SK-N-SH treated with all-trans-retinoic acid at 6 μM for 48 hours (cell line): Measurements from ENCODE around the gene NMUR1.

Experiments
- ATAC-seq: fragments of 200-7000 bp; cut with Tn5 transposase; 3 replicates; pipeline ENCODE4 v1.9.1; 2020; ENCODE audit warnings: mild to moderate bottlenecking, moderate library complexity
- ARNTL ChIP-seq: fragments of 450-650 bp; formaldehyde crosslinking; IDR thresholded peaks from 2 replicates; pipeline ENCODE4 v1.5.0; 2020; ENCODE audit warnings: low read depth, mild to moderate bottlenecking, moderate library complexity, borderline replicate concordance
- BACH2 ChIP-seq: fragments of 250-450 bp; sonication (Bioruptor Pico); IDR thresholded peaks from 2 replicates; pipeline ENCODE4 v1.9.0; 2021; ENCODE audit warnings: mild to moderate bottlenecking, borderline replicate concordance
- CREB5 ChIP-seq: fragments of 250-450 bp; sonication (Bioruptor Pico); IDR thresholded peaks from 2 replicates; pipeline ENCODE4 v1.5.1; 2020; ENCODE audit warnings: low read depth, mild to moderate bottlenecking, moderate library complexity
- CSDC2 ChIP-seq: fragments of 250-450 bp; sonication (Bioruptor Pico); IDR thresholded peaks from 2 replicates; pipeline ENCODE4 v1.5.0; 2020; ENCODE audit warnings: mild to moderate bottlenecking, moderate library complexity
- CSRNP3 ChIP-seq: fragments of 250-450 bp; sonication (Bioruptor Pico); IDR thresholded peaks from 2 replicates; pipeline ENCODE4 v1.5.1; 2021; ENCODE audit warnings: mild to moderate bottlenecking, moderate library complexity
- ESRRG ChIP-seq: fragments of 250-450 bp; sonication (Bioruptor Pico); IDR thresholded peaks from 2 replicates; pipeline ENCODE4 v1.6.1; 2021; ENCODE audit warnings: mild to moderate bottlenecking
- GLIS3 ChIP-seq: fragments of 250-450 bp; sonication (Bioruptor Pico); IDR thresholded peaks from 2 replicates; pipeline ENCODE4 v1.5.0; 2020; ENCODE audit warnings: mild to moderate bottlenecking, moderate library complexity
- ISL1 ChIP-seq: fragments of 250-450 bp; sonication (Bioruptor Pico); IDR thresholded peaks from 2 replicates; pipeline ENCODE4 v2.1.2; 2022; ENCODE audit warnings: mild to moderate bottlenecking, moderate library complexity
- OSR1 ChIP-seq: fragments of 250-450 bp; sonication (Bioruptor Pico); IDR thresholded peaks from 2 replicates; pipeline ENCODE4 v1.8.0; 2022; ENCODE audit warnings: moderate library complexity, mild to moderate bottlenecking, inconsistent platforms
- PATZ1 ChIP-seq: fragments of 250-450 bp; sonication (Bioruptor Pico); IDR thresholded peaks from 2 replicates; pipeline ENCODE4 v1.8.0; 2020; ENCODE audit warnings: mild to moderate bottlenecking, moderate library complexity, borderline replicate concordance
- PPARA ChIP-seq: fragments of 250-450 bp; sonication (Bioruptor Pico); IDR thresholded peaks from 2 replicates; pipeline ENCODE4 v1.5.0; 2020; ENCODE audit warnings: mild to moderate bottlenecking, borderline replicate concordance
- RARB ChIP-seq: fragments of 250-450 bp; sonication (Bioruptor Pico); IDR thresholded peaks from 2 replicates; pipeline ENCODE4 v1.8.0; 2021; ENCODE audit warnings: mild to moderate bottlenecking, moderate library complexity
- SNAI2 ChIP-seq: fragments of 250-450 bp; sonication (Bioruptor Pico); IDR thresholded peaks from 2 replicates; pipeline ENCODE4 v1.5.0; 2020; ENCODE audit warnings: mild to moderate bottlenecking, moderate library complexity
- TCF4 ChIP-seq: fragments of 250-450 bp; sonication (Bioruptor Pico); IDR thresholded peaks from 2 replicates; pipeline ENCODE4 v1.8.0; 2021; ENCODE audit warnings: mild to moderate bottlenecking, moderate library complexity, borderline replicate concordance
- TOX ChIP-seq: fragments of 250-450 bp; sonication (Bioruptor Pico); IDR thresholded peaks from 2 replicates; pipeline ENCODE4 v1.8.0; 2021; ENCODE audit warnings: mild to moderate bottlenecking, moderate library complexity, borderline replicate concordance
- TSHZ2 ChIP-seq: fragments of 250-450 bp; sonication (Bioruptor Pico); IDR thresholded peaks from 2 replicates; pipeline ENCODE4 v1.5.0; 2020; ENCODE audit warnings: mild to moderate bottlenecking, moderate library complexity
- ZFP3 ChIP-seq: fragments of 250-450 bp; sonication (Bioruptor Pico); IDR thresholded peaks from 2 replicates; pipeline ENCODE4 v1.5.0; 2020; ENCODE audit warnings: mild to moderate bottlenecking, moderate library complexity
- ZFP30 ChIP-seq: fragments of 450-650 bp; formaldehyde crosslinking; IDR thresholded peaks from 2 replicates; pipeline ENCODE4 v1.5.0; 2022; ENCODE audit warnings: mild to moderate bottlenecking, moderate library complexity
- ZNF565 ChIP-seq: fragments of 450-650 bp; formaldehyde crosslinking; conservative IDR thresholded peaks from 2 replicates; pipeline ENCODE4 v1.5.0; 2020; ENCODE audit warnings: low read depth, mild to moderate bottlenecking, moderate library complexity
- ZNF70 ChIP-seq: fragments of 450-650 bp; formaldehyde crosslinking; IDR thresholded peaks from 2 replicates; pipeline ENCODE4 v1.5.0; 2020; ENCODE audit warnings: mild to moderate bottlenecking, moderate library complexity
- ZNF8 ChIP-seq: fragments of 450-650 bp; formaldehyde crosslinking; IDR thresholded peaks from 2 replicates; pipeline ENCODE4 v1.5.0; 2020; ENCODE audit warnings: mild to moderate bottlenecking, moderate library complexity

The NMUR1 gene

GRCh38 chr2:231518771-231519170, 11.5 kb downstream of the NMUR1 start:
- no peak for ATAC-seq

GRCh38 chr2:231515603-231516002, 14.6 kb downstream of the NMUR1 start:
- ATAC-seq = no peak
- TF ChIP-seq GLIS3 (no peak), BACH2 (CRISPR knock-in tag) (no peak), TSHZ2 (CRISPR knock-in tag) (no peak), OSR1 (CRISPR knock-in tag) (no peak), CSRNP3 (CRISPR knock-in tag) (no peak), ARNTL (CRISPR knock-in tag) (no peak), PPARA (CRISPR knock-in tag) (no peak), PATZ1 (CRISPR knock-in tag) (no peak), ZFP3 (CRISPR knock-in tag) (no peak), RARB (no peak), CSDC2 (CRISPR knock-in tag) (no peak), TCF4 (no peak), SNAI2 (CRISPR knock-in tag) (no peak), ZNF8 (CRISPR knock-in tag) (no peak), ESRRG (CRISPR knock-in tag) (no peak), TOX (no peak)

More at GRCh38 chr2:231518771-231519170, 11.5 kb downstream of the NMUR1 start:
- TF ChIP-seq ZNF70 (CRISPR knock-in tag) (no peak), ZNF565 (no peak), TSHZ2 (CRISPR knock-in tag) (no peak)

GRCh38 chr2:231514951-231515297, 15.3 kb downstream of the NMUR1 start:
- ATAC-seq = no peak
- TF ChIP-seq BACH2 (CRISPR knock-in tag) (no peak), PPARA (CRISPR knock-in tag) (no peak), OSR1 (CRISPR knock-in tag) (no peak), ZNF70 (CRISPR knock-in tag) (no peak), ISL1 (CRISPR knock-in tag) (no peak), ZNF8 (CRISPR knock-in tag) (no peak), TCF4 (no peak), PATZ1 (CRISPR knock-in tag) (no peak), CSRNP3 (CRISPR knock-in tag) (no peak), ZFP30 (CRISPR knock-in tag) (no peak), TSHZ2 (CRISPR knock-in tag) (no peak), CREB5 (no peak), GLIS3 (no peak), ARNTL (CRISPR knock-in tag) (no peak), ZFP3 (CRISPR knock-in tag) (no peak)
